IMR-90 (cell line): ENCODE data around the gene CCDC92.

Experiments
- BHLHE40 ChIP-seq: fragments of 150-350 bp; IDR thresholded peaks from 2 replicates; pipeline ENCODE4 v1.6.1; 2016; ENCODE audit warnings: mild to moderate bottlenecking, low read depth, low read length
- CHD1 ChIP-seq: IDR thresholded peaks from 2 replicates; pipeline ENCODE4 v1.6.1; 2012; ENCODE audit warnings: low read depth, low read length, improper control_type of control experiment
- CTCF ChIP-seq: conservative IDR thresholded peaks from 2 replicates; pipeline ENCODE4 v1.5.1; 2012; ENCODE audit warnings: mild to moderate bottlenecking, low read depth, low read length, improper control_type of control experiment
- MAFK ChIP-seq: IDR thresholded peaks from 2 replicates; pipeline ENCODE4 v1.6.1; 2012; ENCODE audit warnings: low read depth, low read length, improper control_type of control experiment
- MXI1 ChIP-seq: IDR thresholded peaks from 2 replicates; pipeline ENCODE4 v1.6.1; 2012; ENCODE audit warnings: low read depth, mild to moderate bottlenecking, low read length, moderate library complexity, borderline replicate concordance
- POLR2A ChIP-seq: IDR thresholded peaks from 2 replicates; pipeline ENCODE4 v1.6.1; 2012; ENCODE audit warnings: mild to moderate bottlenecking, low read depth, low read length
- RAD21 ChIP-seq: IDR thresholded peaks from 2 replicates; pipeline ENCODE4 v1.6.1; 2012; ENCODE audit warnings: low read length, improper control_type of control experiment
- RCOR1 ChIP-seq: IDR thresholded peaks from 2 replicates; pipeline ENCODE4 v1.6.1; 2012; ENCODE audit warnings: mild to moderate bottlenecking, low read length, improper control_type of control experiment; ENCODE audit not compliant: insufficient replicate concordance

GRCh38 chr12:123963821-123964220 lies 8.8 kb downstream of the CCDC92 start:
- TF ChIP-seq CTCF (no peak), POLR2A (no peak), RAD21 (no peak), CHD1 (no peak), MXI1 (no peak), BHLHE40 (no peak), RCOR1 (no peak), MAFK (no peak)
